H9 (cell line): ENCODE data around the gene ARL4D. TPM values are rescaled to one million over a fixed set of nuclear protein-coding genes. Genes with fewer than 3 reads are reported as not detected.

Source experiments
- DNase-seq: peaks from one replicate; pipeline ENCODE4 v3.0.0-alpha.2; 2017
- H2AFZ ChIP-seq: one replicate; pipeline ENCODE4 v1.6.1; 2013; ENCODE audit warnings: mild to moderate bottlenecking, low read length, control low read depth, moderate library complexity
- H2AK5ac ChIP-seq: 2 replicates; pipeline ENCODE4 v1.6.1; 2013; ENCODE audit warnings: low read length, control low read depth, mixed read lengths; ENCODE audit not compliant: insufficient read length
- H2BK120ac ChIP-seq: one replicate; pipeline ENCODE4 v1.6.1; 2013; ENCODE audit warnings: low read depth, mild to moderate bottlenecking, low read length, control low read depth, inconsistent platforms; ENCODE audit not compliant: poor library complexity, severe bottlenecking
- H2BK12ac ChIP-seq: 2 replicates; pipeline ENCODE4 v1.6.1; 2013; ENCODE audit warnings: low read length, control low read depth, mixed read lengths, low read depth; ENCODE audit not compliant: insufficient read length
- H2BK15ac ChIP-seq: 2 replicates; pipeline ENCODE4 v1.6.1; 2013; ENCODE audit warnings: low read depth, low read length, control low read depth
- H2BK20ac ChIP-seq: one replicate; pipeline ENCODE4 v1.6.1; 2013; ENCODE audit warnings: low read depth, mild to moderate bottlenecking, low read length, control low read depth, inconsistent platforms; ENCODE audit not compliant: poor library complexity, severe bottlenecking
- H2BK5ac ChIP-seq: 2 replicates; pipeline ENCODE4 v1.6.1; 2013; ENCODE audit warnings: low read length, control low read depth, mixed read lengths; ENCODE audit not compliant: insufficient read length
- H3K14ac ChIP-seq: 2 replicates; pipeline ENCODE4 v1.6.1; 2013; ENCODE audit warnings: low read length, control low read depth; ENCODE audit not compliant: insufficient read depth
- H3K18ac ChIP-seq: 2 replicates; pipeline ENCODE4 v1.6.1; 2013; ENCODE audit warnings: low read depth, mild to moderate bottlenecking, mixed read lengths, low read length, control low read depth; ENCODE audit not compliant: insufficient read length
- H3K23ac ChIP-seq: 2 replicates; pipeline ENCODE4 v1.6.1; 2013; ENCODE audit warnings: low read length, control low read depth, mixed read lengths, low read depth; ENCODE audit not compliant: insufficient read length
- H3K23me2 ChIP-seq: 2 replicates; pipeline ENCODE4 v1.6.1; 2013; ENCODE audit warnings: low read depth, mild to moderate bottlenecking, mixed read lengths, low read length, control low read depth; ENCODE audit not compliant: insufficient read length, poor library complexity, severe bottlenecking
- H3K27ac ChIP-seq: 2 replicates; pipeline ENCODE4 v1.5.1; 2013; ENCODE audit warnings: low read length, control low read depth, mixed read lengths, low read depth; ENCODE audit not compliant: insufficient read length
- H3K27me3 ChIP-seq: 2 replicates; pipeline ENCODE4 v1.6.1; 2013; ENCODE audit warnings: low read length, control low read depth, inconsistent platforms; ENCODE audit not compliant: insufficient read depth
- H3K4ac ChIP-seq: 2 replicates; pipeline ENCODE4 v1.6.1; 2013; ENCODE audit warnings: low read depth, mild to moderate bottlenecking, control low read depth, inconsistent platforms, low read length, moderate library complexity
- H3K4me1 ChIP-seq: 2 replicates; pipeline ENCODE4 v1.6.1; 2013; ENCODE audit warnings: low read length, control low read depth, inconsistent platforms; ENCODE audit not compliant: insufficient read depth
- H3K4me2 ChIP-seq: 2 replicates; pipeline ENCODE4 v1.6.1; 2013; ENCODE audit warnings: low read length, control low read depth, mixed read lengths; ENCODE audit not compliant: insufficient read length, insufficient read depth
- H3K56ac ChIP-seq: 2 replicates; pipeline ENCODE4 v1.6.1; 2013; ENCODE audit warnings: low read depth, mild to moderate bottlenecking, mixed read lengths, low read length, control low read depth; ENCODE audit not compliant: insufficient read length
- H3K79me1 ChIP-seq: 2 replicates; pipeline ENCODE4 v1.6.1; 2013; ENCODE audit warnings: low read depth, mild to moderate bottlenecking, moderate library complexity, low read length, control low read depth, inconsistent platforms; ENCODE audit not compliant: insufficient read depth, poor library complexity, severe bottlenecking
- H3K79me2 ChIP-seq: 2 replicates; pipeline ENCODE4 v1.6.1; 2013; ENCODE audit warnings: low read length, control low read depth, inconsistent platforms; ENCODE audit not compliant: insufficient read depth
- H3K9ac ChIP-seq: 2 replicates; pipeline ENCODE4 v1.6.1; 2013; ENCODE audit warnings: low read length, control low read depth, mixed read lengths; ENCODE audit not compliant: insufficient read length; ENCODE audit errors: extremely low read depth
- H3K9me3 ChIP-seq: one replicate; pipeline ENCODE4 v1.6.1; 2013; ENCODE audit warnings: low read depth, low read length, inconsistent platforms; ENCODE audit not compliant: control insufficient read depth
- H3T11ph ChIP-seq: one replicate; pipeline ENCODE4 v1.6.1; 2013; ENCODE audit warnings: mild to moderate bottlenecking, low read length, control low read depth, inconsistent platforms
- H4K20me1 ChIP-seq: one replicate; pipeline ENCODE4 v1.6.1; 2013; ENCODE audit not compliant: control insufficient read depth, insufficient read length, insufficient read depth
- H4K5ac ChIP-seq: 2 replicates; pipeline ENCODE4 v1.6.1; 2013; ENCODE audit warnings: low read depth, mild to moderate bottlenecking, mixed read lengths, low read length, control low read depth; ENCODE audit not compliant: insufficient read length
- H4K8ac ChIP-seq: replicated peaks from 2 replicates; pipeline ENCODE4 v1.6.1; 2013; ENCODE audit warnings: low read length, control low read depth, mixed read lengths, low read depth; ENCODE audit not compliant: insufficient read length
- H4K91ac ChIP-seq: 2 replicates; pipeline ENCODE4 v1.6.1; 2013; ENCODE audit warnings: low read depth, mild to moderate bottlenecking, moderate library complexity, mixed read lengths, low read length, control low read depth; ENCODE audit not compliant: insufficient read length
- H3K27ac Mint-ChIP-seq, 3 experiments: 2 replicates in 2 of 3; 3 replicates in 1 of 3; pipeline ENCODE4 v1.8.0; 2020 to 2021; ENCODE audit warnings: mixed read lengths in 3 of 3, mild to moderate bottlenecking in 1 of 3, moderate library complexity in 1 of 3
- H3K27me3 Mint-ChIP-seq: 2 replicates; pipeline ENCODE4 v1.8.0; 2021; ENCODE audit warnings: low read depth, mild to moderate bottlenecking, moderate library complexity, mixed read lengths
- H3K36me3 Mint-ChIP-seq, 3 experiments: 2 replicates in 2 of 3; 3 replicates in 1 of 3; pipeline ENCODE4 v1.8.0; 2020 to 2021; ENCODE audit warnings: low read depth in 3 of 3, mixed read lengths in 3 of 3; ENCODE audit not compliant: insufficient read depth in 1 of 3
- H3K4me1 Mint-ChIP-seq, 2 experiments: 2 replicates each; pipeline ENCODE4 v1.8.0; 2020; ENCODE audit warnings: mixed read lengths in 2 of 2
- H3K4me3 Mint-ChIP-seq, 2 experiments: 2 replicates in 1 of 2; 3 replicates in 1 of 2; pipeline ENCODE4 v1.8.0; 2020 to 2021; ENCODE audit warnings: mild to moderate bottlenecking in 2 of 2, mixed read lengths in 2 of 2, moderate library complexity in 1 of 2
- H3K9me3 Mint-ChIP-seq, 2 experiments: 2 replicates in 1 of 2; 3 replicates in 1 of 2; pipeline ENCODE4 v1.8.0; 2020; ENCODE audit warnings: mild to moderate bottlenecking in 2 of 2, mixed read lengths in 2 of 2, moderate library complexity in 1 of 2
- CTCF ChIP-seq: fragments of 200-600 bp; sonication (generic); conservative IDR thresholded peaks from 3 replicates; pipeline ENCODE4 v1.8.0; 2021; ENCODE audit warnings: antibody characterized with exemption, mild to moderate bottlenecking
- WGBS: extraction: QIAGEN DNeasy Blood & Tissue Kit; methylation state at CpG from one replicate; pipeline ENCODE4 v1.1.7; 2013; ENCODE audit warnings: missing lambda C conversion rate, low lambda C conversion rate, mixed read lengths; ENCODE audit not compliant: insufficient read length; ENCODE audit errors: extremely low coverage; 5-methylcytosine and 5-hydroxymethylcytosine counted together
- total RNA-seq: library from RNA; stranded (reverse); gene quantifications from 2 replicates; pipeline ENCODE4 v1.2.1, GENCODE V29; 2021

Gene ARL4D
- total RNA-seq, 1 experiment from 2014 or later: 6.2 TPM

DNA sequence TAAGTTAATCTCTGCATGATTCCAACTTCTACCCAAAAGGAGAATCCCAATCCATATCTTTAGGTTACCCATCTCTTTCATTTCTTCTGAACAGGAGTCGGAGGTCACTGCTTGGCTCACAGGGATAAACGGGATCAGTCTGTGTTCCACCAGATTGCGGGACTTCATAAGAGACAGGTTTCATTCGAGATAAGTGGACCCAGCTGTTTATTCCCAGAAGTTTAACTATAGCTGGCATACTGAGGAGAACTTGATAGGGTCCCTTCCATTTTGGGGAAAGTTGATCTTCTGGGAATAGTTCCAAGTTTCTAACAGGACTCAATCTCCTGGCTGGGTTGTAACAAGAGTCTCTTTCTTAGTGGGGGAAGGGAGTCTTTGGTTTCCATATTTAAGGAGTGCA, 45.4 kb upstream of the ARL4D start:
- H2BK15ac ChIP-seq: no peak overlapping the region
- H3K27ac Mint-ChIP-seq: no peak overlapping the region; a peak in 1 of 7 replicates
- H3K4ac ChIP-seq: no peak overlapping the region
- H3K9me3 ChIP-seq: peaks cover 16% of the 10 kb centered on the region
- H3K27me3 Mint-ChIP-seq: peaks cover 25% of the 10 kb centered on the region
- H4K5ac ChIP-seq: no peak overlapping the region
- H4K91ac ChIP-seq: no peak overlapping the region
- H2AFZ ChIP-seq: no peak overlapping the region
- no peak overlapping the region for H3K56ac ChIP-seq
- H3K4me1 Mint-ChIP-seq: peaks cover 11 to 29% of the 10 kb centered on the region in 2 experiments
- H2BK20ac ChIP-seq: no peak overlapping the region
- H3K23me2 ChIP-seq: no peaks in the 10 kb centered on the region
- no peaks in the 10 kb centered on the region for H3K79me1 ChIP-seq
- H3K27ac ChIP-seq: no peak overlapping the region
- no CpG with 5 or more reads among the region's 4 CpGs for WGBS
- no peak overlapping the region for H2BK12ac ChIP-seq
- H3K4me2 ChIP-seq: no peak overlapping the region
- no peak overlapping the region for H3K14ac ChIP-seq
- no peak for TF ChIP-seq CTCF
- H3K9me3 Mint-ChIP-seq: peaks cover 22 to 23% of the 10 kb centered on the region in 2 experiments
- no peak overlapping the region for H3K4me3 Mint-ChIP-seq
- no peak overlapping the region for H2BK5ac ChIP-seq
- peaks cover 23 to 41% (median 33%) of the 10 kb centered on the region in 3 experiments for H3K36me3 Mint-ChIP-seq
- H4K8ac ChIP-seq: no peak overlapping the region
- no peak overlapping the region for H3K9ac ChIP-seq
- no peak overlapping the region for H3K18ac ChIP-seq
- no peak overlapping the region for H3T11ph ChIP-seq
- H3K4me1 ChIP-seq: no peaks in the 10 kb centered on the region
- no peak overlapping the region for H2BK120ac ChIP-seq
- no peak for DNase-seq
- H3K23ac ChIP-seq: no peak overlapping the region
- no peaks in the 10 kb centered on the region for H3K79me2 ChIP-seq
- no peaks in the 10 kb centered on the region for H4K20me1 ChIP-seq
- H2AK5ac ChIP-seq: no peak overlapping the region
- no peaks in the 10 kb centered on the region; the same call in 1 of the 2 replicates for H3K27me3 ChIP-seq
